AG10803 (cell line): ENCODE data around the gene ARL14EPL.
A peak's percentile ranks its signal among the peaks of the same experiment; 100 is the strongest.
"Not testable (repeated sequence)": the region's sequence is repeated elsewhere in the genome, so short reads cannot be mapped to it uniquely, and the experiment has no call there.

Source experiments
- DNase-seq: peaks from one replicate; pipeline ENCODE4 v3.0.0; 2010; ENCODE audit warnings: low read depth
- H3K4me3 ChIP-seq: 2 replicates; pipeline ENCODE4 v1.5.1; 2011; ENCODE audit warnings: mild to moderate bottlenecking, low read length, control low read depth
- TF ChIP-seq, protein P1 (sequence below): conservative IDR thresholded peaks from 2 replicates; pipeline ENCODE4 v1.5.1; 2011; ENCODE audit warnings: mild to moderate bottlenecking, low read length, control low read depth, inconsistent platforms

ARL14EPL gene

DNA sequence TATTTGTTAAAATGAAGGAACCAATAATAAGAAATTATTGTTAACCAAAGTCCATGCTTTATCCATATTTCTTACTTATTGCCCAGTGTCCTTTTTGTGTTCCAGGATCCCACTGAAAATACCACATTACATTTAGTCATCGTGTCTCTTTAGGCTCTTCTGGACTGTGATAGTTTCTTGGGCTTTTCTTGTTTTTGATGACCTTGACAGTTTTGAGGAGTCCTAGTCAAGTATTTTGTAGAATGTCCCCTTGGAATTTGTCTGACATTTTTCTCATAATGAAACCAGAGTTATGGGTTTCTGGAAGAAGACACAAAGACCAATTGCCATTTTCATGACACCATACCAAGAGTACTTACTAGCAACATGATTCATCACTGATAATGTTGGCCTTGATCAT, 38.9 kb downstream of the ARL14EPL start:
- no peak overlapping the region for H3K4me3 ChIP-seq
- TF ChIP-seq, protein P1, sequence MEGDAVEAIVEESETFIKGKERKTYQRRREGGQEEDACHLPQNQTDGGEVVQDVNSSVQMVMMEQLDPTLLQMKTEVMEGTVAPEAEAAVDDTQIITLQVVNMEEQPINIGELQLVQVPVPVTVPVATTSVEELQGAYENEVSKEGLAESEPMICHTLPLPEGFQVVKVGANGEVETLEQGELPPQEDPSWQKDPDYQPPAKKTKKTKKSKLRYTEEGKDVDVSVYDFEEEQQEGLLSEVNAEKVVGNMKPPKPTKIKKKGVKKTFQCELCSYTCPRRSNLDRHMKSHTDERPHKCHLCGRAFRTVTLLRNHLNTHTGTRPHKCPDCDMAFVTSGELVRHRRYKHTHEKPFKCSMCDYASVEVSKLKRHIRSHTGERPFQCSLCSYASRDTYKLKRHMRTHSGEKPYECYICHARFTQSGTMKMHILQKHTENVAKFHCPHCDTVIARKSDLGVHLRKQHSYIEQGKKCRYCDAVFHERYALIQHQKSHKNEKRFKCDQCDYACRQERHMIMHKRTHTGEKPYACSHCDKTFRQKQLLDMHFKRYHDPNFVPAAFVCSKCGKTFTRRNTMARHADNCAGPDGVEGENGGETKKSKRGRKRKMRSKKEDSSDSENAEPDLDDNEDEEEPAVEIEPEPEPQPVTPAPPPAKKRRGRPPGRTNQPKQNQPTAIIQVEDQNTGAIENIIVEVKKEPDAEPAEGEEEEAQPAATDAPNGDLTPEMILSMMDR, result no peak
- DNase-seq, result no peak

DNA sequence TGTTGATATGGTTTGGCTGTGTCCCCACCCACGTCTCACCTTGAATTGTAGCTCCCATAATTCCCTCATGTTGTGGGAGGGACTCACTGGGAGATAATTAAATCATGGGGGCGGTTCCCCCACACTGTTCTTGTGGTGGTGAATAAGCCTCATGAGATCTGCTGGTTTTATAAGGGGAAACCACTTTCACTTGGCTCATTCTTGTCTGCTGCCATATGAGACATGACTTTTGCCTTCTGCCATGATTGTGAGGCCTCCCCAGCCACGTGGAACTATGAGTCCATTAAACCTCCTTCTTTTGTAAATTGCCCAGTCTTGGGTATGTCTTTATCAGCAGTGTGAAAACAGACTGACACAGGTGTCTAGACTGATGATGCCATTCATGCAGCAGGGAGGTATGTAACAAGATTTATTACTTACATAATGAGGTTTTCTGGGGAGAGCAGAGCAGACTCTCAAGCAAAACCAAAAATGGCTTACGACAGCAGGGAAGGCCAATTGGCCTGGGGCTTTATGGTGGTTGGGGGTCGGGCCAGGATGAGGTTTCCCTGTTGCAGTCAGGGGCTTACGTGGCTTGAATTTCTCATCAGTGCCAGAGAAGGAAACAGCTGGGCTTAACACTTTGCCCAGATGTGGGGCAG, 43.0 kb downstream of the ARL14EPL start:
- no peak for DNase-seq
- H3K4me3 ChIP-seq, result no peak overlapping the region
- TF ChIP-seq, protein P1, result no peak

DNA sequence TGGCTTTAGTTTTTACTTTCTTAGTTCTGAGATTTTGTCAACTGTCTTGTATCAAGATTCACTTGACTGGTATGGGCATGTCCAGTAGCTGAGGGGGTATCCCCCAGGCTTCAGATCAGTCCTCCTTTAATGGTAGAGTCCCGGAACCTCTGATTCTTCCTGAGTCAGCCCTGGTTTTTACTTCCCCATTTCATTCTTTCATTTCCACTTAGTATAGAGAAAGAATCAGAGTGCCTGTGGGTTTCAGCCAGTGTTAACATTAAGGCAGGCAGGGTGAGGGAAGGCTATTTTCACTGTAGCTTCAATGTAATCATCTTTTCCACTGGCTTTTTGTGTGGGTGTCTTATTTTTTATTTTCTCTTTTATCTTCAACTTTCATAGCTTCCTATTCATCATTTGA, 44.2 kb downstream of the ARL14EPL start:
- TF ChIP-seq, protein P1, result no peak
- no peak for DNase-seq

DNA sequence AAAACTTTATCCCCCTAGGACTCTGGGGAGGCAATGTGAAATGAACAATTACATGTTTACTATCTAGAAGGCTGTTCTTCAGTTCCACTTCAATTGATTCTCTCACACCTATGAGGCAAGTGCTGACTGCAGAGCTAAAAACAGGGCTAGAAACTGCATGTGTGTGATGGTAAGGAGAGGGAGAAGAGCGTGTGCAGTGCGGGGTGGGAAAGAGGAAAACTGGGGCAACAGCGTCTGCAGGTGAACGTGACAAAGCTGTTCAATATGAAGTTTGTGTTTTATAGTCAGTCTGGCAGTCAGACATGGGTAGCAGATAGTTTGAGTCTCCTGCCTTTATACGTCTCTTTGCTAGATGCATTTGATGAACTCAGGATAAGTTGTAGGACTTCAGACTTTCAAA, 45.9 kb downstream of the ARL14EPL start:
- no peak overlapping the region for H3K4me3 ChIP-seq
- TF ChIP-seq, protein P1, result no peak
- DNase-seq, result no peak

More for the DNA sequence above, 44.2 kb downstream of the ARL14EPL start:
- H3K4me3 ChIP-seq, result no peak overlapping the region

DNA sequence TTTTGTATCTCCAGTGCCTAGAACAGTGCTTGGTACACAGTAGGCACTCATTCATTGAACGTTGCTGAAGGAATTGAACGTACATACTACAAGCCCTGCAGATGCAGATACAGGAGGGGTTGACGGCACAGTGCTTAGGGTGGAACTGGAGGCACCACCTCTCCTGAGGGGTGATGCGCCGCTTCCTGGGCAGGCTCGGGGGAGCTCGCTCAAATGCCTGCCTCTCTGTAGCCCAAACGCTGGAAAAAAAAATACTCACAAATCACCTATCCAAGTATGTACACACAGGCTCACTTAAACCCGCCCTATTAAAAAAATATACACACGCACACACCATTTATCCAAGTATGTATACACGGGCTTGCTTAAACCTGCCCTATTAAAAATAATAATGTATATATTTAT, 52.0 kb downstream of the ARL14EPL start:
- TF ChIP-seq, protein P1, result no peak
- peak; percentile 30 for DNase-seq
- H3K4me3 ChIP-seq, result peak overlapping the region; percentile 96

DNA sequence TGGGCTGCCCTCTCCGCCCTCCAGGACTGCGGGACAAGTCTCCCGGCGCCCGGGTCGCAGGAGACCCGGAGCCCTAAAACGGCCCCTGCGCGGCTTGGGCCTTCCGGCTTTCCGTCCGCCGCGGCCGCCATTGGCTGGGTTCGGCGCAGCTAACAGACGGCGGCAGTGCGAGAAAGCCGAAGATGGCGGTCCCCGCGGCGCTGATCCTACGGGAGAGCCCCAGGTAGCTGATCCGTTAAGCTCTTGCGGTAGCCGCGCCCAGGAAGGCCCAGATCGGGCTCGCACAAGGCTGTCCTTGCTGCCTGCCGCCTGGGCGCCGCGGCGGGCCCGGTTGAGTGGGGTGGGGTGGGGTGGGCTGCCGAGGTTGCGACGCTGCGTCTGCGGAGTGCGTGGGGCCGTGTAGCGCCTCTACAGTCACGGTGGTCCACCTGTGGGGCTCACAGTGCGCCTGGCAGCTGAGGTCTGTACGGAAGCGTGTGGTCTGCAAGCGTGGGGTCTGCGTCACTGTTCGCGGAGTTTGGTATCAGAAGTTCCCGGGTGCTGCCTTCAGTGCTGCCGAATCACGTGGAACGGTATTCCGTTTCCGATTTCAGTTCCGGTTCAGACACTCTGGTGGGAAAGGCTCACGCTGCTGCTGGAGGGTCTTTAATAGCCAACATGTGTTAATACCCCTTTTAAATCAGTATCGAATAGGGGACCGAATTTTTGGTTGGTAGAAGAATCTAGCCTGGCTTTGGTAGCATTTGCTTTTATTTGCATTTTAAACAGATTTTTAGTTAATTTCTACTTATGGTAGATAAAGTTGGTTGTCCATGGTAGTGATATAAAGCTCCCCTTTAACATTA, 52.8 kb downstream of the ARL14EPL start, which contains the start of gene COMMD10:
TSS of gene COMMD10 (plus strand) at position 155 of the 845 bp plus-strand sequence.
- TF ChIP-seq, protein P1, result no peak
- H3K4me3 ChIP-seq, result peak within 1 kb of the TSS; percentile 96
- DNase-seq, result peak; percentile 80

DNA sequence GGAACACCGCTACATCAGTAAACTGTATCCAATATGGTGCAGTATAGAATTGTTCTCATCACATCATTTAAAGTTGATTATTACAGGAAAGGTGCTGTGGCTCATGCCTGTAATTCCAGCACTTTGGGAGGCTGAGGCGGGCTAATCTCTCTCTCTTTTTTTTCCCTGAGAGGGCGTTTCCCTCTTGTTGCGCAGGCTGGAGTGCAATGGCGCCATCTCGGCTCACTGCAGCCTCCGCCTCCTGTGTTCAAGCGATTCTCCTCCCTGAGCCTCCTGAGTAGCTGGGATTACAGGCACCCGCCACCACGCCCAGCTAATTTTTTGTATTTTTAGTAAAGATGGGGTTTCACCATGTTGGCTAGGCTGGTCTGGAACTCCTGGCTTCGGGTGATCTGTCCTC, 54.0 kb downstream of the ARL14EPL start:
- not testable (repeated sequence) for H3K4me3 ChIP-seq

More for the DNA sequence above, 54.0 kb downstream of the ARL14EPL start:
- DNase-seq, result not testable (repeated sequence)
